GM19099 (cell line): ENCODE measurements around the gene PFAS.
A peak's percentile ranks its signal among the peaks of the same experiment; 100 is the strongest.

Experiments used
- POLR2A ChIP-seq: IDR thresholded peaks from 3 replicates; pipeline ENCODE4 v1.6.1; 2011; ENCODE audit warnings: low read depth; ENCODE audit not compliant: insufficient read length; ENCODE audit errors: extremely low read depth

Gene PFAS

GRCh38 chr17:8282345-8282744 is 33.3 kb downstream of the PFAS start:
- TF ChIP-seq POLR2A = no peak

DNA sequence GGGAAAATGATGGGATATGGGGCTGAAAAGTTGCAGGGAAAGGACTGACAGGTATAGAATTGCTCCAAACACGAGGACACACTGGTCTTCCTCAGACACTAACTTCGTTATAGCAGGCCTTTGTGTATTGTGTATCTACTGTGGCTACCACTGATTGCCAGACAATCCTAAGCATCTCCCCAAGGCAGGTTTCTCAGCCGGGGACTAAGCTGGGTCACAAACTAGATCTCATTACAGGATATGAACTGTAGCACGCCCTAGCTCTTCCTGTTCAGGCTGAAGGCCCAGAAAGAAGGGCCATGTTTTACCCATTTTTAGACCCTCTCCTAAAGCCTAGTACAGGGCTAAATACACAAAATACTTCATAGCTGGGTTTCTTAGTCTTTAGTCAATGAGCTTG is 34.3 kb downstream of the PFAS start:
- TF ChIP-seq POLR2A = no peak

DNA sequence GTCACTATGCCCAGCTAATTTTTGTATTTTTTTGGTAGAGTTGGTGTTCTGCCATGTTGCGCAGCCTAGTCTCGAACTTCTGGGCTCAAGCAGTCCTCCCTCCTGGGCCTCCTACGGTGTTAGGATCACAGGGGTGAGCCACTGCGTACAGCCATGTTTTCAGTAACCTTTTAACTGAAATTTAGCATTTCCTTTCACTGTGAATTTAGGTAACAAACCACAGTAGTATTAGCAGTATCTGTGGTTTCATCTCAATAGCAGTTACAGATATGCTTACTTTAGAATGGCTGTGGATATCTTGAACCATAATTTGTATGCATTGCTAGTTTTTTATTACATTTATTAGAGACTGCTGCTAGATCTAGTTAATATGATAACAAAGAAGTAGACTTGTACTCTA is 35.0 kb downstream of the PFAS start:
- no peak for TF ChIP-seq POLR2A

GRCh38 chr17:8285270-8286181 is 36.4 kb downstream of the PFAS start:
- TF ChIP-seq POLR2A = no peak

DNA sequence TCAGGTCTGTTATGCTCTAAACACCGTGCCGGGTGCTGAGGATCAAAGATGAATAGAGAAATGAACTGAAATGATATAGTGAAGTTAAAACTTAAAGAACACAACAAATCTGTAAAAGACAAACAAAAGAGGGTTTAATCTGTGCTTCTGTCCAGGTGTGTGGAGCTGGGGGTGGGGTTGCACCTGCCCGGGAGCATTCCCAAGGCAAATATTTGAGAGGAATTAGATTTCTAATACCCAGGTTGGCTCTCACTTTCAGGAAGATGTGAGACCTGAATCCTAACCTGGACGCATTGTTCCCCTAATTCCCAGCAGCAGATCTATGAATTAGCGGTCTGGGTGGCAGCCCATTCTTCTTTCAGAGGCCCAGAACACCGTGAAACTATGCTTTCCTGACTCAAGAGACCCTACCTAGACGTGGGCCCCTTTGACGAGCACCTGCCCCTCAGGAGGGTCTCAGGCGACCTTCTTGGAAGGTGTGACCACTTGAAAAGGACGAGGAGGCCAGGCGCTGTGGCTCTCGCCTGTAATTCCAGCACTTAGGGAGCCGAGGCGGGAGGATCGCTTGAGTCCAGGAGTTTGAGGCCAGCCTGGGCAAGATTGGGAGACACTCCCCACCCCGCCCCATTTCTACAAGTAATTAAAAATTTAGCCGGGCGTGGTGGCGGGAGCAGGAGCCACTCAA is 38.7 kb downstream of the PFAS start:
- TF ChIP-seq POLR2A = no peak

DNA sequence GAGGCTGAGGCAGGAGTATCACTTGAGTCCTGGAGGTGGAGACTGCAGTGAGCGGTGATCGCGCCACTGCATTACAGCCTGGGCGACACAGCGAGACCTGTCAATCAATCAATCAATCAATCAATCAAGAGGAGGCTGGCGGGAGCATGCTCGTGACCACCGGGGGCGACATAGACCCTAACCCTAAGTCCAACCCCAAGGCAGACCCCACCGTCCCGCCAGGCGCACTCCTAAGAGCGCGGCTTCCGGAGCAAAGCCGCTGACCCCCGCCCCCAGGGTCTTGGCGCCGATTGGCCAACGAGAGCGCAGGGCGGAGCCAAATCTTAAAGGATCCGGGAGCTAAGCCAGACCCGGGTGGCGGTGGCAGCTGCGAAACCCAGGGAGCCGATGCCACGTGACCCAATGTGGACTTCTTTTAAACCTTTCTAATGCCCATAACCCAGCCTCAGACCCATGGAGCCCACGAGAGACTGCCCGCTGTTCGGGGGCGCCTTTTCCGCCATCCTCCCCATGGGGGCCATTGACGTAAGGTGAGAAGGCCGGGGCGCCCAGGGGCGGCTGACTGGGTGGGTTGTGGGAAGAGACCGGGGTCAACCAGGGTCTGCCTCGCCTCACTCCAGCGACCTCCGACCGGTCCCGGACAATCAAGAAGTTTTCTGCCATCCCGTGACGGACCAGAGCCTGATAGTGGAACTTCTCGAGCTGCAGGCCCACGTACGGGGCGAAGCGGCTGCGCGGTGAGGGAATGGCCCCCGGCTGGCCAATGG is 39.4 kb downstream of the PFAS start, which contains the start of gene RANGRF:
TSS of gene RANGRF (plus strand) at position 335 of the 767 bp plus-strand sequence. CDS start at position 454, 119 bp downstream.
- peak; percentile 74 for TF ChIP-seq POLR2A

- no peak for TF ChIP-seq POLR2A
These were observed 40.0 kb downstream of the PFAS start for GRCh38 chr17:8289103-8289397.

- no peak for TF ChIP-seq POLR2A
These were observed 41.0 kb downstream of the PFAS start for GRCh38 chr17:8290043-8290442.

DNA sequence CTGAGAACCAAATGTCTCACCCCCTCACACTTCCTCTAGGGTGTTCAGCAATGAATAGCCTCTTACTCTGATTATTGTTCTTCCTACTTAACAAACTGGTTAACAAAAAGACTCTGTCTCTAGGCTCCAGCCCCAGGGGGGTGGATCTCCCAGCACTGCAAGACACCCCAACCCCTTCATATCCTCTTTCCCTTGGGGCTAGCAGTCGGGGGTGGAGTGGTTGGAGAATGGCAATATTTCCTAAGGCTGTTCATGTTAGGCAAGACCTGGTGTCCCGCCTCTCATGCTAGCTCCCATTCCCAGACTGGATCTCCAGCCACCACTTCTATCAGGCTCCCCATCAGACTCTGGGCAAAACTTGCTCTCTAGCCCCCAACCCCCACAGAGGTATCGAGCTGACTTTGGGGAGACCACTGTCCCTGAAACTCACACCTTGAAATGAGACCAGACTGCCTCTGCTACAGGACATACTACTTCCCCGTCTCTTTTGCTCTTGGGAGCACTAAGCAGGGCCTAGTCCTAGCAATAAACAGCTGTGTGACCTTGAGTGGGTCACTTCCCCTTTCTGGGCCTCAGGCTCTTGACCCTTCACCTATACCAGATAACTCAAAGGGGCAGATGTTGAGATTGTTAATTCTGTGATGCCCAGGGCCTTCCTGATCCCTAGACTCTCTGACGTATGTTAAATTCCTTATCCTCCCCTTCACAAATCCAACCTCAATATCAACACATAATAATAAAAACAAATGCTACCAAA is 43.7 kb downstream of the PFAS start:
- no peak for TF ChIP-seq POLR2A

DNA sequence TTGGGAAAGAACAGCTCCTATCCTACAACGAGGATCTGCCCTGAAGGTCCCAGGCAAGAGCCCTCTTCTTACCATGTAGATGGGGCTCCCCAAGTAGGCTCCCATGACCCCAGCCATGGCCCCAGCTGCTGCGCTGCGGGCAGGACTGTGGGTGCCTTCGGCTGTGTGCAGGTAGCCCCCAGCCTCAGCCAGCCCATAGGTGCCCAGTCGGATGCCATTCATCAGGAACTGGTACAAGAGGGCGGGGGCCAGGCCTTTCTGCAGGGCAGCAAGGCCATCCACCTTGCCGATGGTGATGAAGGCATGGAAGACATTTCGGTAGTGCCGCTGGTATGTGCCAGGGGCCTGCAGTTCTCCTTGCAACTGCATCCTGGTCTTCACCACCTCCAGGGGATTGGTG is 45.3 kb downstream of the PFAS start:
- no peak for TF ChIP-seq POLR2A

- no peak for TF ChIP-seq POLR2A
These were observed 45.8 kb downstream of the PFAS start for GRCh38 chr17:8294814-8295316.

GRCh38 chr17:8300226-8300625 is 51.1 kb downstream of the PFAS start:
- no peak for TF ChIP-seq POLR2A

GRCh38 chr17:8300627-8301242 is 51.6 kb downstream of the PFAS start:
- no peak for TF ChIP-seq POLR2A

DNA sequence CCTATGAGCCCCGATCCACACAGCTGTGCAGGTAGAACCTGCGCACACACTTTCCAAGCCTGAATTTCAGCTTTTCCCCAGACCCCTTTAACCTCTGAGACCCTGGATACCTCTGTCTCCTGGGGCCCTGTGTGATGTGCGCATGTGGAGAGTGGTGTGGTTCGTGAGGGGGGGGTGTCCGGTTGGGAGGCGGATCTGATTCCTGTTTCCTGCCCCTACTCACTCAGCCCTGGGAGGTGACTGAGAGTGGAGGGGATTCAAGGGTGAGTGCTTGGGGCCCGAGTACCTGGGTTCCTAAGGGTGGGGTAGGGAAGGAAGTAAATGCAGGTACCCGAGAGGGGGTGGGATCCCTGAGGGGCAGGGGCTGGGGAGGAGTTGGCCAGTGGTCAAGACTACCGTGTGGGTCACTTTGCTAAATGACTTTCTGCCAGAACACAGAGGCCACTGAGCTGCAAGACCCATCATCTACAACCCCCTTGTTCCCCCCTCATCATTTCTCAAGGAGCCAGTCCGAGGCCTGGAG is 61.6 kb downstream of the PFAS start:
- TF ChIP-seq POLR2A = no peak
